ENCODE measurements around the gene DTX3.

- no peak for TF ChIP-seq POLR2AphosphoS5 (IDR thresholded peaks at IDR 0.05)
- TF ChIP-seq CTCF (IDR thresholded peaks at IDR 0.05 in 8 of 11, conservative IDR thresholded peaks at IDR 0.05 in 3 of 11): no peak
These were observed 1.8 kb downstream of the DTX3 start for GRCh38 chr12:57606399-57606798.
